ENCODE data around the gene CD99.

CD99 gene

DNA sequence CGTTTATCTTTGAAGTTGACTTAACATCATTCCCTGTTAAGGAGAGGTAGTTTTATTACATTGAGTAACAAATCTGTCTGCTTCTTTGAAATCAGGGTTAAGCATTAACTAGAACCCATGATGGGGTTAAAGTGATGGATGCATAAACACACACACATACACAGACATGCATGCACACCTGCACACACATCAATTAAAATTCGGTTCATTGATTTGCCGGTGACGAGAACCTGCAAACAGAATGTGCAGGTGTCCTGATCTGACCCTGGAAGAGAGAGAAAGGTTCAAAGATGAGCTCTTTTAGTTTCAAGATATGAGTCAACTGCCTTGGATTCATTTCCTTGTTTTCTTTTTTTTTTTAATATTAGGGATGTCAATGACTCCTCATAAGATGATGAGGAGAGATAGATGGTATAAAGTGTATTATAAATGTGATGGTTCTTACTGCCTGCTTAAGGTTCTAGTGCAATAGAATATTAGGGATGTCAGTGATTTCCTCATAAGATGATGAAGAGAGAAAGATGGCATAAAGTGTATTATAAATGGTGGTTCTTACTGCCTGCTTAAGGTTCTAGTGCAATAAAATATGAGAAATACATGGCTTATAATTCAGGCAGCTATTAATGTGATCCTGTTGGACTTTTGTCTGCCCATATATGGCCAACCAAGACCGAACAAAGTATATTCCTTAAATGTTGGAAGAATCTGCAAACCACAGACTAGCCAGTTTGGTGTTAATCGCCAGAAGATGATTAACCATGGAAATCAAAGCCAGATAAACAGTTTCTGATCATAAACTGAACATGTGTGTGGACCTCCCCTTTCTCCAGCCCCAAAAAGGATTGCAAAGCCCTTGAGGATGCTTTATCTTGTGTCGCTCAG lies 14.1 kb upstream of the CD99 start:
- no peak for DNase-seq

DNA sequence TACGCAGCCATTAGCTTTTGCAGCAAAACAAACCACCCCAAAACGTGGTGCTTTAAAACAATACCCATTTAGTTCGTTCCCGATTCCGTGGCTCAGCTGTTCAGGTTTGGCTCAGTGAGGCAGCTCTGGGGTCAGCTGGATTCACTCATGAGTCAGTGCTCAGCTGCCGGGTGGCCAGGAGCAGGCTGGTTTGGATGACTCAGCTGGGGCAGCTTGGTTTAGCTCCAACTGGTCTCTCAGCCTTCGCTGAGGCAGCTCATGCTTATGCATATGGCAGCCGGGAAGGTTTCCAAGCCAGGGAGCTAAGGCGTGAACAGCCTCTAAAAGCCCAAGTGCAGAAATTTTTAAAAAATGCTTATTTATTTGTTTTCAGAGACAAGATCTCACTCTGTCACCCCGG lies 13.3 kb upstream of the CD99 start:
- DNase-seq, result no peak

DNA sequence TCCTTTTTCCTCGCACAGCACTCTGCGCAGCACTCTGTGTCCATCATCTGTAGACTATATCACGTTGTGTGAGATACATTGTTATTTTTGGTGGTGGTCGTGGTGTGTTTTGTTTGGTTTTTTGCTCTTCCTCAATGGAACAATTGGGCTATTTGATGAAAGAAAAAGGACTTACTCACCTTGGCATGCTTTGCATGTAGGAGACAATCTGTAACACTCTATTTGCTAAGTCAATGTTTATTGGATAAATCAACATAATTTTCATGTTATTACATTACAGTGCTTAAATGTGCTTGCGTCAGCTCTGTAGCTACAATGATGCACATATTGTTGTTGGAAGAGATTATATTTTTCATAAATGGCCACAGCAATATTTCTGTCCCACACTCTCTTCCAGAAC lies 12.5 kb upstream of the CD99 start:
- DNase-seq, result no peak

DNA sequence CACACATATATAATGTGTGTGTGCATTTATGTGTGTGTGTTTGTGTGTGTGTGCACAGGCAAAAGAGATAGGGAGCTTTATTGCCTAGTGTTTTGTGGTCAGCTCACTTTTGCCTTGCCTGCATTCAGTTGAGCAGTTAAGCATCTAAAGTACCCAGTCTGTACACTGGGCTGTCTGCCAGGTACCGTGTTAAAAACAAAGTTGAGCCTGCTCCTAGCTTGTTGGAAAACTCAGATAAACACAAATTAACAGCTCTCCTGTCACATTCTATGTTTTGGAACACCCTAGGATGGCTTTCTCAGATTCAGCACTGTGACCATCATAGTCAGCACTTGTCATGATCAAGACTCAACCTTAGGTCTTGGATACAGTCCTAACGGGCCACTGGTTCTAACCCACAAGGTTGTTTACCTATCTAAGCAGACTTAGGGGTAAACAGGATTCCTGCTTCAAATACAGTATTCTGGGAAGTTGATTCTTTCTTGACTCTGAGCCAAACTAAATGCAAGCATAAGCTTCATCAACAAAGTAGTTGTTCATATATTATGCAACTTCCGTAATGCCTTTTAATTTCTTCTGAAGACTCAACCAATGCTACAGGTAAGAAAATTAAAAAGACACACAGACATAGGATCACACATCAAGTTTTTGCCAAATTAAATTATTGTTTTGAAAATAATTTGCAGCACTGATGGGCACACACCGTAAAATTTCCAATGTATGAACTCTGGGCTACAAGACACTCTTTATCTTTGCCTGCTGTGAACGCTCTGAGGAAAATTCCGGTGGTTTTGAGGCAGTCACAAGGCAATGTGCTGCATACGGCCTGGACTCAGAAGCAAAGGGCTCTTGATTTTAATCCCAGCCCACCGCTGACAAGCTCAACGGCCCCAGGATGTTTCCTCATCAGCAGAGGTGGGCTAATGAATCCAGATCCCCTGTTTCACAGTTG lies 11.3 kb upstream of the CD99 start:
- DNase-seq, result no peak

DNA sequence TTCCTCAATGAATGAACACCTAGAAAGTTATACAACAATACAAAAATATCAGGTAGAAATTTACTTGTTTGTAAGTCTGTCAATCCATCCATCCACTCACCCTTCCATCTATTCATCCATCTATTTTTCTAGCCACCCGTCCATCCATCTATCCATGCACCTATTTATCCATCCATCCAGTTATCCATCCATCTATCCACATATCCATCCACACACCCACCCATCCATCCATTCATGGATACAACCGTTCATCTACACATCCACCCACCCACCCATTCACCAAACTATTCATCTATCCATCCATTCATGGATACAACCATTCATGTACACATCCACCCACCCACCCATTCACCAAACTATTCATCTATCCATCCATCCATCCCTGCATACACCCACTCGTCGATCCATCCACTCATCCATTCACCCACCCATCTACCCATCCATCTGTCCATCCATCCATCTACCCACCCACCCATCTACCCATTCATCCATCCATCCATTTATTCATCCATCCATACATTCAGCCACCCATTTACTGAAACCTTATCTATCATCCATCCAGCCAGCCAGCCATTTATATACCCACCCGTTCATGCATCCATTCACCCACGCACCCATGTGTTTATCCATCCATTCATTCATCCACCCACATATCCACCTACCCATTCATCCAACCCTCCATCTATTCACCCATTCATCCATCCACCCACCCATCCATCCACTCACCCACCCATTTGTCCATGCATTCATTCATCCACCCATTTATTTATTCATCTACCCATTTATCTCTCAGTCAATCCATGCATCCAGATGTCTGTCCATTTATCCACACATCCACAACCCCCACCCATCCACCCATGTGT lies 10.4 kb upstream of the CD99 start:
- DNase-seq, result no peak

DNA sequence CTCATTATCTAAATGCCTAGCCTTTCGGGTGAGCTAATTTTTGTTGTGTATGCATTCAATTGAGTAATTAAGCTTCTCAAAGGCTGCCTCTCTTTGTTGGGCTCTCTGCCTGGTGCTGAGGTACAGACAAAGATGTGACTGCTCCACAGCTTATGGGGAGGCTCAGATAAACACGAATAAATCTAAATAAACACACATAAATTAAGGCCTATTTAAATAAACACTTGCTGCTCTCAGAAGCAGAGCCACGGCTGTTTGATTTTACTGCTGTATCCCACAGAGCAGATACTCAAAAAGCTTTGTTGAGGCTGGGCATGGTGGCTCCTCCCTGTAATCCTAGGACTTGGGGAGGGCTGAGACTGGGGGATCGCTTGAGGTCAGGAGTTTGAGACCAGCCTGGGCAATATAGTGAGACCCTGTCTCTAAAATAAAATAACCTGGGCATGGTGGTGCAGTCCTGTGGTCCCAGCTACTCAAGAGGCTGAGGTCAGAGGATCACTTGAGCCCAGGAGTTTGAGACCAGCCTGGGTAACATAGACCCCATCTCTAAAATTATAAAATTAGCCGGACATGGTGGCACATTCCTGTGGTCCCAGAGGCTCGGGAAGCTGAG lies 8.4 kb upstream of the CD99 start:
- DNase-seq, result no peak

DNA sequence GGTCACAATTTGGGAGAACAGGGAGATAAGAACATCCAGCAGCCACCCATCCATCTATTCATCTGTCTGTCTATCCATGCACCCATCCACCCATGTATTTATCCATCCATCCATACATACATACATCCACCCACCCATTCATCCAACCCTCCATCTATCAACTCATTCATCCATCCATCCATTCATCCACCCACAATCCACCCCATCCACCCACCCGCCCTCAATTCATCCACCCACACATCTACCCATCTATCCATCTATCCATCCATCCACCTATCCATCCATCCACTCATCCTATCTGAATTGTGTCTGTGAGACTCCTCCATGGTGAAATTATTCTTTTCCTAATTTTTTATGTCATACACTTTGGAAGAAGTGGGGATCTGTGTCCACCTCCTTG lies 6.8 kb upstream of the CD99 start:
- no peak for DNase-seq

DNA sequence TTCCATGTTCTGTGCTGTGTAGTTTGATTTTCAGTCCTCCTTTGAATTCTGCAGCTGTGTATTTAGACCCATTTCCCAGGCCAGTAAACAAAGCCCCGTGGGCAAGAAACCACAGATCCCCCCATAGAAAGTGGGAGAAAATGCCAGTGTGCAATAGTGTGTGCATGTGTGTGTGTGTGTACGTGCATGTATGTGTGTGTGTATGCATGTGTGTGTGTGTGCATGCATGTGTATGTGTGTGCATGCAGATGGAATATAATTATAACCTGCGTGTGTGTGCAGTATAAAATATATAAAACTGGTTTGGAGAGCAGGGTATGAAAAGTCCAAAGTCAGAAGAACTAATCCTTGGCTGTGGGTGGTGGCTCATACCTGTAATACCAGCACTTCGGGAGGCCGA lies 5.2 kb upstream of the CD99 start:
- no peak for DNase-seq

DNA sequence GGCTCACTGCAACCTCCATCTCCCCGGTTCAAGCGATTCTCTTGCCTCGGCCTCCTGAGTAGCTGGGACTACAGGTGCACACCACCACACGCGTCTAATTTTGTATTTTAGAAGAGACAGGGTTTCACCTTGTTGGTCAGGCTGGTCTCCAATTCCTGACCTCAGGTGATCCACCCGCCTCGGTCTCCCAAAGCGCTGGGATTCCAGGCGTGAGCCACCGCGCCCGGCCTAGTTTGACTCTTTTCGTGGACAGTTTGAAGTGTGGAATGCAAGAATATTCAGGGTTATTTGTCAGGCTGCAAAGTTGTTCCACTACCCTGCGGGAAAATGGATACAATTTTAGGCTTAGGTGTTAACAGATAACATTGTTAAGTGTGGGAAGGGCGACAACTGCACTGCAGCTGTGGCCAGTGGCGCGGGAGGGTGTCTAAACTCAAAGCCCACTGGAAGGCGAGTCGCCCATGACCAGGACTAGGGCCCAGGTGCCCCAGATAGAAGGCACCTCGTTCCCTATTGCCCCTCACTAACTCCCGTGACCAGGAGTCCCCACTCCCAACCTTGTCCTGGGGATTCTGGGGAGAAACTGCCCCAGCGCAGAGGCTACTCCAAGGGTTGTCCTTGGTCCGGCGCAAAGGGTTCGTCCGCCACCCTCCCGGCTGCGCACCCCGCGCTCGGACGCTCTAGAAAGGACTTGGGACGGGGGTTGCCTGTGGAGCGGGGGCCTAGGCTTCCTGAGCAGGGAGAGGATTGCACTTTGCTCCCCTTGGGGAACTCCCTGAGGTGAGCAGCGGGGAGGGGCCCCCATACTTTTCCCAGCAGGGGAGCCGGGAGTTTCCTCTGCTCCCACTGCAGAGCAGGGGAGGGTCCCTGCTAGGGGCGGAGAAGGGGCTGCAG lies 1.1 kb upstream of the CD99 start:
- no peak for DNase-seq

DNA sequence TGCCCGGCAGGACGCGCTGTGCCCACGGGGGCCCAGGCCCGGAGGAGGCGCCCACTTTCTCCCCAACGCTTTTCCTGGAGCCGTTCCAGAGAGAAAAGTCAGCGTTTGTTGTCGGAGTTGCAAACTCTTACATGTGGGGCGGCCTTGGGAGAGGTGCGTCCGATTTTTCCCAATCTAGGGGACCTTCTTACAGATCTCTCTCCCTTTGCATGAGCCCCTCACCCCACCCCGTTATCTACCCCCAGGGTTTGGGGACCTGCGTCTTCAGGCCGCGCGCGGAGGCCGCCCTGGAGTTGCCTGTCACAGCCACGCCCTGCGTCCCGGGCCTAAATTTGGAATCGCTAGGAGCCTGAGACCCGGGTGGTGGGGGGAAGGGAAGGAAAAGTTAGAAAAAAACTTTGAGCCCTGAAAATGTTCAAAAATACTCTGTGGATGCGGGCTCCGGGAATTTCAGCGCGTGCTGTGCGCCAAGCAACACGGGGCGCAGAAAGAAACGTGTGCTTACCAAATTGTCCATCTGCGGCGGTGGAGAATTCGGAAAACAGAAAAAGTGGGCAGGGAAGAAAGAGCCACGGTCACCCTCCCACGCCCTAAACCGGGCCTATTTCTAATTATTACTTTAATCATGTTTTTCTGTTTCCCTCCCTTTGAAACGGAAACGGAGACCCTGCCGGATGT lies 587 bp downstream of the CD99 start:
- peak; percentile 46 for DNase-seq

DNA sequence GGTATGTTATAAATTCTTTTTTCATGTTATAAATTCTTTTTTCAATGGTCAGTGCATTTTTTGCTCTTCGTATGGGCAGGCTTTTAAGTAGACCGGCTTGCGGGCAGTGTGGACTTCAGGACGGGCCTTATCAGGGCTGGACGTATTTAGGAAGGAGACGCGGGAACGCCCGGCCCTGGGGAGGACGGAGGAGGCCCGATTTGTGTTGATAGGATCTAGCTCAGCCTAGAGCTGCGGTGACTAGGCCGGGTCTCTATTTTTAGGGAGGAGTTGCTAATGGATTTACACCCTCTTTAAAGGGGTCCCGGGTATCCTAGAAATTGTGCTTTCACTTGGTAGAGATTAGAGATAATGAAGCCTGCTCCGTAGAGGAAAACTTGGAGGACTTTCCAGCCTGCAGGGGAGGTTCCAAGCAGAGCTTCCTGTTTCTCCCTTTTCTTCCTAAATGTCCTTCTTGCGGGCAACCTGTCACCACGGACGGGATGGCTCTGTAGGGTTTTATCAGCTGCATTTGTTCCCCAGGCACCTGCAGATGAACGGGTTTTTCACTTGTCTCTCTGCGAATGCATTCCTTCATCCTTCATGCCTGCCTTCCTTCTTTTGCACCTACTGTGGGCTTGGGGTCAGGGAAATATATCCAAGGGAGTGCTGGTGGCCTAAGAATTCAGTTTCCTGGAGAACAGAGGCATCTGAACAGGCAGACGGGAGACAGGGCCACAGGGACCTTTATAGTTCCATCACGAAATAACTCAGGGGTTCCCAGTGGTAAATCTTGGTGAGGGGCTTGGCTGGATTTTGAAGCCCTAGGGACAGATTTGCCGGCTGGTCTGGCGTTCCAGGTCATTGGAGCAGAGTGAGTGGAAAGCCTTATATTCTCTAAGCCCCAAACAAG lies 1.4 kb downstream of the CD99 start:
- DNase-seq, result no peak

DNA sequence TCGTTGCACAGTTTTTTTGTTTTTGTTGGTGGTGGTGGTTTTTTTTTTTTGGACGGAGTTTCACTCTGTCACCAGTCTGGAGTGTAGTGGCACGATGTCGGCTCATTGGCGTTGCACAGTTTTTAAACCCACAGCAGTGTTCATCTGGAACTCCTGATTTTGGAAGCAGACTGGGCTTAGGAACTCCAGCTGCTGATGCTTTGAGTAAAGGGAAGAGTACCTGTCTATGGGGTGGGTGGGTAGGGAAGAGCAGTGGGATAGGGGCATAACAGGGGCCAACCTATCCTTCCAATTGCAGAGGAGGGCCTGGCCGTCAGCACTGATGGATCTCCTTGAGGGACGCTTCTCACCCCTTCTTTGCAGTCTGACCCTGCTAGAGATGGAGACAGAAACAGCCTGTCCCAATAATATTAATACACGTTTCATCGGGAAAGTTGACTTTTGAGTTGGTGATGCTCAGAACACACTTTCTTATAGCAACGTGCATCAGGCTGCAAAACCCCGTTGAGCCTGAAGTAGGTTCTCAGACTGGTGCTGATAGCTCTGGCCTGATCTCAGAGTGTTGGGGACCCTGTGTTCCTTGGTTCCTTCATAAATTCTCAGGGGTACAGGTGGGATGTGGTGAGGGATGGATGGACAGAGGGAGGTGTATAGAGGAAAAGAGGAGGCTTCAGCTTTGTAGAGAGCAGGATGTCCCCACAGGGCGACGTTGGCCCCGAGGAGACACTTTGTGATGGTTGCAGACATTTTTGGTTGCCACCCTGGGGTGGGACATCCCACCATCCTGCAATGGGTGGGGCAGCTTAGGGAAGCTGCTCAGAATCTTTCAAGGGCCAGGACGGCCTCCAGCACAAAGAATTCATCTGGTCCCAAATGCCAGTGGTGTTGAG lies 2.3 kb downstream of the CD99 start:
- no peak for DNase-seq

DNA sequence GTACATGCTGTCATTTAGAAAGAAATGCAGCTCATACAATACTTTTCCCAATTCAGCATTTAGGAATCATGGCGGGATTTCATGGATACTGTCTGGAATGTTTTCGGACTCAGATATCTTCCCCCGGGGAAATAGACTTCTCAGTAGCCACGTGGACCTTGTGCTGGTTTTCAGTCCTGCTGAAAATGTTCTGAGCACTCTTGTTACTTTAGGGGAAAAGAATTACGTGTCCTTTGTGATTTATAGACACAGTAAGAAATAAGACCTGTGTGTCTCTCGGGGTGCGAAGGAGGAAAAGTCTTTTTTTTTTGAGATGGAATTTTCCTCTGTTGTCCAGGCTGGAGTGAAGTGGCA lies 3.8 kb downstream of the CD99 start:
- no peak for DNase-seq

DNA sequence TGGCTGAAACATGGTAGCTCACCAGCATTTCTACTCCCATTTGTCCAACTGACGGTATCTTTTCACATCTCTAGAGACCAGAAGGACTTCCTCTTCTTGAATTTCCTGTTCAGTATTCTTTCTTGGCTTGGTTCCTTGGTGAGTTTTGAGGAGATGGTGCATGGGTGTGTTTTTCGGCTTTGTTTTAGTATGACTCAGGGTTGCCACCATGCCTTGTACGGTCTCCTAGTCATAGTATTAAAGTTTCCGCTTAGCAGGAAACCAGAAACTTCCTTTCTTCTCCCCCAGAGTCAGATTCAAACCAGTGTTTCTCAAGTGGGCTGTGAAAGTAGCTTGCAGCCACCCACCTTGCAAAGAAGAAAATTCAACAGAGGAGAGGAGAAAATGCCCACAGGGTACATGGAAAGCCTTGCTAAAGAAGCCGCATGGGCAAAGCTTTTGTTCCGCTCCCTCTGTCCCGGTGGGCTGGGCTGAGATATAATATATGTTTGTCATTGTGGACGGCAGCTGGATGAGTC lies 5.7 kb downstream of the CD99 start:
- DNase-seq, result no peak

DNA sequence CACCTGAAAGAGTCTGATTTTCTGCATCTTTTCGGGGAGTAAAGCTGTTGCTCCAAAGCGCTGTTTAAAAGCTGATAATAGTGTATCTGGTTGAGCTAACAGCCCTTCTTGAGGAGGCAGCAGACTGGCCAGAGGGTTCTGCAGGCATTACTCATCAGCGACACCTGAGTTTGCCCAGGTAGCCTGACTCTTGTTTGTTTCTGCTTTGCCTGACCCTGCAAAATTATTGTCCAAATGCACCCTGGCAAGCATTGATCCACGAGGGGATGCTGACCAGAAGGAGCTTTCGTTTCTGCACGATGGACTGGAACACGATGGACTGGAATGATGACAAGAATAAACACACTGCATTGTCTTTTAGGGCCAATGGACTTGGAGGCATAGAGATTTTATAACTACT lies 6.2 kb downstream of the CD99 start:
- DNase-seq, result no peak

DNA sequence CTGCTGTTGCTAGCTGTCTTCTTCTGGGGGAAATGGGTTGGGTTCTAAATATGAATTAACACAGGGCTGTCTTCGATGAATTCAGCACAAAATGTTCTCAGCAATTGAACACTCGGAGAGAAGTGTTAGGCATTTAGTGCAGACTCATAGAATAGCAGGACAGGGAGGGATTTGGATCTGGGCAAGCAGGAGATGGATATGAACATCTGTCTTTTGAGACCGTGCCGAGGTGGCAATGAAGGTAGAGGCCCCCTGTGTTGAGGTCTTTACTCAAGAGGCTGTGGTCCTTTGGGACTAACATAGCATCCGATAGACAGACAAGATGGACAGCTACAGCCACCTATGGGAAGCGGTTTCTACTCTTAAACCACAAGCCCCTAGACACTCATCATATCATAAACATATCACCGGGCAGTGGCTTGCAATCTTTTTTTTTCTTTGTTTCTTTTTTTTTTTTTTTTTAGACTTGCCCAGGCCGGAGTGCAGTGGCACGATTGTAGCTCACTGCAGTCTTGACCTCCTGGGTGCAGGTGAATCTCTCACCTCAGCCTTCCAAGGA lies 6.7 kb downstream of the CD99 start:
- no peak for DNase-seq

DNA sequence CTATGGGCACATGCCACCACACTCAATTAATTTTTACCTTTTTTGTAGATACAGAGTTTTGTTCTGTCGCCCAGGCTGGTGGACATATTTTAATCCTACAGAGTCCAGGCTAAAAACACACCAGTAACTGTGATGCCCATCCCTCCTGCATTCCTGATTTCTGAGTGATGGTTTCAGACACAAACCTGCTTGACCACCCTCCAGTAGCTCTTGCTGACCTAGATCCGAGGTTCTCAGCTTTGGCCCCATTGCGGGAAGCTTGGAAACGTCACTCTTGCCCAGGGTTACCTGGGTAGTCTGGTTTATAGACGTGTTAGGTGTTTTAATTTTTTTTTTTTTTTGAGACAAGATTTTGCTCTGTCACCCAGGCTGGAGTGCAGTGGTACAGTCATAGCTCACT lies 7.5 kb downstream of the CD99 start:
- no peak for DNase-seq

DNA sequence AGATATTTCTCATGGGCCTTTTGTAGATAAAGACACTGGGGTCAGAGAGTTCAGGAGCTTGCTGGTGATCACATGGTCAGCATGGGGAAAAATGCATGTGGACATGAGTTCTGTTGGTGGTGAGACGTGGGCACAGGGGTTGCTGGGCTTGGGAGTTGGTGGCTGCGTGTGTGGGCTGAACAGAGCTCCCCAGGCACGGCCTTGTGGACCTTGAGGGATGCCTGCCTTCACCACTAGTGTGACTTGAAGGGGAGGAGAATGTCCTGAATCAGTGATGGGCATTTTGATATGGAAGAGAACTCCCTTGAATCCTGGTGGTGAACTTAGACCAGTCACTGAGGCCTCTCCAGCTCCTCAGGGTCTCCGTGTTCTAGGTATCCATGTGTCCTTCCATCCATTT lies 8.9 kb downstream of the CD99 start:
- no peak for DNase-seq
